ENCODE results near the gene CCL28. TPM values are rescaled to one million over a fixed set of nuclear protein-coding genes. Genes with fewer than 3 reads are reported as not detected.

CCL28 gene
- total and polyA plus RNA-seq, 2 experiments from 2014 or later, result 5.7 to 7.1 TPM

DNA sequence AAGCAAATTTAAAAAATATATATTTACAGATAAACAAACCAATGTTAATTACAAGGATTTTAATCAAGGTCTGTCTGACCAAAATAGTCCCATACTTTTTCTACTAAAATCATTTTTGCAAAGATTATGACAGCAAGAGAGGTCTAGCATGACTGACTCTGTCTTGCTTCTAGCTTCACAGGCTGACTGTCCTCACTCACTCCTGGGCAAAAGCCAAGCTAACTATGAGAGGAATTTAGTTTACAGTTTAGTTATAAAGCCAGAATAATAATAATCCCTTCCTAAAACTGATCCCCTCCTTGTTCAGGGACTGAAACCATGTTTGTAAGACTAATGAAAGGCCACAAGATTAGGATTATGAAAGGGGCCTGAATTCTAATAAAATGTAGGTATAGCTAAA is 53.5 kb downstream of the CCL28 start:
- Mint-ChIP-seq H3K4me1 (no peaks in the 10 kb centered on the region), H3K36me3 (ENCODE audit: low read depth) (peaks cover 13% of the 10 kb centered on the region; the same call in 2 of the 3 replicates), H3K27ac (no peak overlapping the region), H3K27me3 (ENCODE audit: insufficient read depth, low read depth, poor library complexity) (peaks cover 4% of the 10 kb centered on the region), H3K4me3 (no peak overlapping the region), H3K9me3 (peaks cover 34% of the 10 kb centered on the region)
- Histone ChIP-seq H3K27me3 (ENCODE audit: insufficient read depth) (no peaks in the 10 kb centered on the region), H3K9me2 (ENCODE audit: insufficient read depth) (no peaks in the 10 kb centered on the region), H4K20me1 (replicated peaks; ENCODE audit: insufficient read depth) (no peaks in the 10 kb centered on the region), H3F3A (replicated peaks; ENCODE audit: low read depth) (no peaks in the 10 kb centered on the region), H3K36me3 (ENCODE audit: insufficient read depth) (no peaks in the 10 kb centered on the region), H3K79me2 (replicated peaks; ENCODE audit: insufficient read depth) (no peaks in the 10 kb centered on the region), H3K4me2 (no peak overlapping the region), H2AFZ (no peak overlapping the region), H3K4me3 (no peak overlapping the region), H3K27ac (ENCODE audit: low read depth) (no peak overlapping the region), H3K4me1 (ENCODE audit: insufficient read depth) (no peaks in the 10 kb centered on the region)
- DNase-seq (ENCODE audit: low spot score), result no peak
- TF ChIP-seq ZNF331 (CRISPR knock-in tag; IDR thresholded peaks at IDR 0.05; ENCODE audit: low read depth) (no peak), JUNB (IDR thresholded peaks at IDR 0.05; ENCODE audit: unreplicated experiment) (no peak), STAT1 (IDR thresholded peaks at IDR 0.05; ENCODE audit: unreplicated experiment) (no peak), CREB1 (CRISPR knock-in tag; IDR thresholded peaks at IDR 0.05; ENCODE audit: low read depth) (no peak), POLR2AphosphoS5 (IDR thresholded peaks at IDR 0.05; ENCODE audit: low read depth) (no peak), NANOG (IDR thresholded peaks at IDR 0.05; ENCODE audit: borderline replicate concordance) (no peak), EZH2 (IDR thresholded peaks at IDR 0.05; ENCODE audit: low read depth, unreplicated experiment) (no peak), ZNF114 (CRISPR knock-in tag; IDR thresholded peaks at IDR 0.05) (no peak), EZH2phosphoT487 (IDR thresholded peaks at IDR 0.05; ENCODE audit: unreplicated experiment) (no peak)
- TF ChIP-seq, protein P1, sequence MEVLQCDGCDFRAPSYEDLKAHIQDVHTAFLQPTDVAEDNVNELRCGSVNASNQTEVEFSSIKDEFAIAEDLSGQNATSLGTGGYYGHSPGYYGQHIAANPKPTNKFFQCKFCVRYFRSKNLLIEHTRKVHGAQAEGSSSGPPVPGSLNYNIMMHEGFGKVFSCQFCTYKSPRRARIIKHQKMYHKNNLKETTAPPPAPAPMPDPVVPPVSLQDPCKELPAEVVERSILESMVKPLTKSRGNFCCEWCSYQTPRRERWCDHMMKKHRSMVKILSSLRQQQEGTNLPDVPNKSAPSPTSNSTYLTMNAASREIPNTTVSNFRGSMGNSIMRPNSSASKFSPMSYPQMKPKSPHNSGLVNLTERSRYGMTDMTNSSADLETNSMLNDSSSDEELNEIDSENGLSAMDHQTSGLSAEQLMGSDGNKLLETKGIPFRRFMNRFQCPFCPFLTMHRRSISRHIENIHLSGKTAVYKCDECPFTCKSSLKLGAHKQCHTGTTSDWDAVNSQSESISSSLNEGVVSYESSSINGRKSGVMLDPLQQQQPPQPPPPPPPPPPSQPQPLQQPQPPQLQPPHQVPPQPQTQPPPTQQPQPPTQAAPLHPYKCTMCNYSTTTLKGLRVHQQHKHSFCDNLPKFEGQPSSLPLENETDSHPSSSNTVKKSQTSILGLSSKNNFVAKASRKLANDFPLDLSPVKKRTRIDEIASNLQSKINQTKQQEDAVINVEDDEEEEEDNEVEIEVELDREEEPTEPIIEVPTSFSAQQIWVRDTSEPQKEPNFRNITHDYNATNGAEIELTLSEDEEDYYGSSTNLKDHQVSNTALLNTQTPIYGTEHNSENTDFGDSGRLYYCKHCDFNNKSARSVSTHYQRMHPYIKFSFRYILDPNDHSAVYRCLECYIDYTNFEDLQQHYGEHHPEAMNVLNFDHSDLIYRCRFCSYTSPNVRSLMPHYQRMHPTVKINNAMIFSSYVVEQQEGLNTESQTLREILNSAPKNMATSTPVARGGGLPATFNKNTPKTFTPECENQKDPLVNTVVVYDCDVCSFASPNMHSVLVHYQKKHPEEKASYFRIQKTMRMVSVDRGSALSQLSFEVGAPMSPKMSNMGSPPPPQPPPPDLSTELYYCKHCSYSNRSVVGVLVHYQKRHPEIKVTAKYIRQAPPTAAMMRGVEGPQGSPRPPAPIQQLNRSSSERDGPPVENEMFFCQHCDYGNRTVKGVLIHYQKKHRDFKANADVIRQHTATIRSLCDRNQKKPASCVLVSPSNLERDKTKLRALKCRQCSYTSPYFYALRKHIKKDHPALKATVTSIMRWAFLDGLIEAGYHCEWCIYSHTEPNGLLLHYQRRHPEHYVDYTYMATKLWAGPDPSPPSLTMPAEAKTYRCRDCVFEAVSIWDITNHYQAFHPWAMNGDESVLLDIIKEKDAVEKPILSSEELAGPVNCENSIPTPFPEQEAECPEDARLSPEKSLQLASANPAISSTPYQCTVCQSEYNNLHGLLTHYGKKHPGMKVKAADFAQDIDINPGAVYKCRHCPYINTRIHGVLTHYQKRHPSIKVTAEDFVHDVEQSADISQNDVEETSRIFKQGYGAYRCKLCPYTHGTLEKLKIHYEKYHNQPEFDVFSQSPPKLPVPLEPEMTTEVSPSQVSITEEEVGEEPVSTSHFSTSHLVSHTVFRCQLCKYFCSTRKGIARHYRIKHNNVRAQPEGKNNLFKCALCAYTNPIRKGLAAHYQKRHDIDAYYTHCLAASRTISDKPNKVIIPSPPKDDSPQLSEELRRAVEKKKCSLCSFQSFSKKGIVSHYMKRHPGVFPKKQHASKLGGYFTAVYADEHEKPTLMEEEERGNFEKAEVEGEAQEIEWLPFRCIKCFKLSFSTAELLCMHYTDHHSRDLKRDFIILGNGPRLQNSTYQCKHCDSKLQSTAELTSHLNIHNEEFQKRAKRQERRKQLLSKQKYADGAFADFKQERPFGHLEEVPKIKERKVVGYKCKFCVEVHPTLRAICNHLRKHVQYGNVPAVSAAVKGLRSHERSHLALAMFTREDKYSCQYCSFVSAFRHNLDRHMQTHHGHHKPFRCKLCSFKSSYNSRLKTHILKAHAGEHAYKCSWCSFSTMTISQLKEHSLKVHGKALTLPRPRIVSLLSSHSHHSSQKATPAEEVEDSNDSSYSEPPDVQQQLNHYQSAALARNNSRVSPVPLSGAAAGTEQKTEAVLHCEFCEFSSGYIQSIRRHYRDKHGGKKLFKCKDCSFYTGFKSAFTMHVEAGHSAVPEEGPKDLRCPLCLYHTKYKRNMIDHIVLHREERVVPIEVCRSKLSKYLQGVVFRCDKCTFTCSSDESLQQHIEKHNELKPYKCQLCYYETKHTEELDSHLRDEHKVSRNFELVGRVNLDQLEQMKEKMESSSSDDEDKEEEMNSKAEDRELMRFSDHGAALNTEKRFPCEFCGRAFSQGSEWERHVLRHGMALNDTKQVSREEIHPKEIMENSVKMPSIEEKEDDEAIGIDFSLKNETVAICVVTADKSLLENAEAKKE (CRISPR knock-in tag; IDR thresholded peaks at IDR 0.05), result no peak
- TF ChIP-seq, protein P2, sequence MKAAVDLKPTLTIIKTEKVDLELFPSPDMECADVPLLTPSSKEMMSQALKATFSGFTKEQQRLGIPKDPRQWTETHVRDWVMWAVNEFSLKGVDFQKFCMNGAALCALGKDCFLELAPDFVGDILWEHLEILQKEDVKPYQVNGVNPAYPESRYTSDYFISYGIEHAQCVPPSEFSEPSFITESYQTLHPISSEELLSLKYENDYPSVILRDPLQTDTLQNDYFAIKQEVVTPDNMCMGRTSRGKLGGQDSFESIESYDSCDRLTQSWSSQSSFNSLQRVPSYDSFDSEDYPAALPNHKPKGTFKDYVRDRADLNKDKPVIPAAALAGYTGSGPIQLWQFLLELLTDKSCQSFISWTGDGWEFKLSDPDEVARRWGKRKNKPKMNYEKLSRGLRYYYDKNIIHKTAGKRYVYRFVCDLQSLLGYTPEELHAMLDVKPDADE (IDR thresholded peaks at IDR 0.05), result no peak
- TF ChIP-seq, protein P3, sequence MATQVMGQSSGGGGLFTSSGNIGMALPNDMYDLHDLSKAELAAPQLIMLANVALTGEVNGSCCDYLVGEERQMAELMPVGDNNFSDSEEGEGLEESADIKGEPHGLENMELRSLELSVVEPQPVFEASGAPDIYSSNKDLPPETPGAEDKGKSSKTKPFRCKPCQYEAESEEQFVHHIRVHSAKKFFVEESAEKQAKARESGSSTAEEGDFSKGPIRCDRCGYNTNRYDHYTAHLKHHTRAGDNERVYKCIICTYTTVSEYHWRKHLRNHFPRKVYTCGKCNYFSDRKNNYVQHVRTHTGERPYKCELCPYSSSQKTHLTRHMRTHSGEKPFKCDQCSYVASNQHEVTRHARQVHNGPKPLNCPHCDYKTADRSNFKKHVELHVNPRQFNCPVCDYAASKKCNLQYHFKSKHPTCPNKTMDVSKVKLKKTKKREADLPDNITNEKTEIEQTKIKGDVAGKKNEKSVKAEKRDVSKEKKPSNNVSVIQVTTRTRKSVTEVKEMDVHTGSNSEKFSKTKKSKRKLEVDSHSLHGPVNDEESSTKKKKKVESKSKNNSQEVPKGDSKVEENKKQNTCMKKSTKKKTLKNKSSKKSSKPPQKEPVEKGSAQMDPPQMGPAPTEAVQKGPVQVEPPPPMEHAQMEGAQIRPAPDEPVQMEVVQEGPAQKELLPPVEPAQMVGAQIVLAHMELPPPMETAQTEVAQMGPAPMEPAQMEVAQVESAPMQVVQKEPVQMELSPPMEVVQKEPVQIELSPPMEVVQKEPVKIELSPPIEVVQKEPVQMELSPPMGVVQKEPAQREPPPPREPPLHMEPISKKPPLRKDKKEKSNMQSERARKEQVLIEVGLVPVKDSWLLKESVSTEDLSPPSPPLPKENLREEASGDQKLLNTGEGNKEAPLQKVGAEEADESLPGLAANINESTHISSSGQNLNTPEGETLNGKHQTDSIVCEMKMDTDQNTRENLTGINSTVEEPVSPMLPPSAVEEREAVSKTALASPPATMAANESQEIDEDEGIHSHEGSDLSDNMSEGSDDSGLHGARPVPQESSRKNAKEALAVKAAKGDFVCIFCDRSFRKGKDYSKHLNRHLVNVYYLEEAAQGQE (IDR thresholded peaks at IDR 0.05; ENCODE audit: unreplicated experiment), result no peak
- TF ChIP-seq, protein P4, sequence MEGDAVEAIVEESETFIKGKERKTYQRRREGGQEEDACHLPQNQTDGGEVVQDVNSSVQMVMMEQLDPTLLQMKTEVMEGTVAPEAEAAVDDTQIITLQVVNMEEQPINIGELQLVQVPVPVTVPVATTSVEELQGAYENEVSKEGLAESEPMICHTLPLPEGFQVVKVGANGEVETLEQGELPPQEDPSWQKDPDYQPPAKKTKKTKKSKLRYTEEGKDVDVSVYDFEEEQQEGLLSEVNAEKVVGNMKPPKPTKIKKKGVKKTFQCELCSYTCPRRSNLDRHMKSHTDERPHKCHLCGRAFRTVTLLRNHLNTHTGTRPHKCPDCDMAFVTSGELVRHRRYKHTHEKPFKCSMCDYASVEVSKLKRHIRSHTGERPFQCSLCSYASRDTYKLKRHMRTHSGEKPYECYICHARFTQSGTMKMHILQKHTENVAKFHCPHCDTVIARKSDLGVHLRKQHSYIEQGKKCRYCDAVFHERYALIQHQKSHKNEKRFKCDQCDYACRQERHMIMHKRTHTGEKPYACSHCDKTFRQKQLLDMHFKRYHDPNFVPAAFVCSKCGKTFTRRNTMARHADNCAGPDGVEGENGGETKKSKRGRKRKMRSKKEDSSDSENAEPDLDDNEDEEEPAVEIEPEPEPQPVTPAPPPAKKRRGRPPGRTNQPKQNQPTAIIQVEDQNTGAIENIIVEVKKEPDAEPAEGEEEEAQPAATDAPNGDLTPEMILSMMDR (conservative IDR thresholded peaks at IDR 0.05; ENCODE audit: low read depth in 2 of 2), result no peak
- ATAC-seq, result no peak
